Testis (tissue), 3 donors: ENCODE measurements around the gene ALPG. TPM values are rescaled to one million over a fixed set of nuclear protein-coding genes. Genes with fewer than 3 reads are reported as not detected.

Experiments
- DNase-seq: peaks from one replicate; pipeline ENCODE4 v3.0.0-alpha.2; 2019
- H3K27ac ChIP-seq, 2 donors: fragments of 200-600 bp; sonication (generic); one replicate each; pipeline ENCODE4 v1.5.1; 2019
- H3K27me3 ChIP-seq: fragments of 200-600 bp; sonication (generic); one replicate; pipeline ENCODE4 v1.5.1; 2019
- H3K36me3 ChIP-seq: fragments of 200-600 bp; sonication (generic); one replicate; pipeline ENCODE4 v1.5.1; 2017; ENCODE audit warnings: low read depth; ENCODE audit errors: missing control alignments
- H3K4me1 ChIP-seq: fragments of 200-600 bp; sonication (generic); one replicate; pipeline ENCODE4 v1.5.1; 2019
- H3K4me3 ChIP-seq, 2 donors: fragments of 200-600 bp; sonication (generic); one replicate each; pipeline ENCODE4 v1.5.1; 2017 to 2019
- H3K9me3 ChIP-seq: fragments of 200-600 bp; sonication (generic); one replicate; pipeline ENCODE4 v1.5.1; 2017
- CTCF ChIP-seq, 3 experiments: fragments of 450-650 bp in 2 of 3; fragments of 200-600 bp in 1 of 3; sonication (generic) in 1 of 3; IDR thresholded peaks; one replicate each; pipeline ENCODE4 v1.5.1; 2016 to 2019; ENCODE audit warnings: antibody characterized with exemption in 3 of 3, mild to moderate bottlenecking in 2 of 3, moderate library complexity in 1 of 3
- POLR2A ChIP-seq: fragments of 450-650 bp; IDR thresholded peaks from one replicate; pipeline ENCODE4 v1.6.1; 2017; ENCODE audit warnings: antibody characterized with exemption, mild to moderate bottlenecking, moderate library complexity
- WGBS, 2 donors: methylation state at CpG; one replicate each; pipeline ENCODE4 v1.1.5; 2018; 5-methylcytosine and 5-hydroxymethylcytosine counted together
- intact Hi-C: fragments of 100-400 bp; cut with DNase I; formaldehyde crosslinking; loops from one replicate; pipeline ENCODE4 v1.15.1; 2023; ENCODE audit warnings: low total_unique reads
- polyA plus RNA-seq: library from polyadenylated mRNA; stranded (reverse); fragments of 350-450 nt; fragmentation: Illumina TruSeq; extraction: RNeasy Lipid Tissue Mini Kit (QIAGEN cat#74804); gene quantifications from one replicate; pipeline ENCODE4 v1.2.3, GENCODE V29; 2014; ENCODE audit warnings: low read depth, low replicate concordance; ENCODE audit not compliant: insufficient read depth
- total RNA-seq, 2 donors: library from RNA; depleted of rRNA; stranded (reverse); fragments of >200 nt; gene quantifications; one replicate each; pipeline ENCODE4 v1.2.3, GENCODE V29; 2016

Gene ALPG
- total and polyA plus RNA-seq, 3 donors from 2014 or later: 0.44 to 1.0 (median 0.93) TPM

- H3K9me3 ChIP-seq: no peaks in the 10 kb centered on the region
- H3K36me3 ChIP-seq: no peaks in the 10 kb centered on the region
- no peaks in the 10 kb centered on the region for H3K4me1 ChIP-seq
- H3K27ac ChIP-seq: no peak within 1 kb of the TSS
- no peak within 1 kb of the TSS for H3K4me3 ChIP-seq
- TF ChIP-seq CTCF (IDR thresholded peaks at IDR 0.05) (no peak), POLR2A (no peak)
- DNase-seq: no peak
- H3K27me3 ChIP-seq: no peaks in the 10 kb centered on the region
- WGBS, 2 donors: 87 to 90% methylated on average over 7 to 11 of the region's 14 CpGs
- intact Hi-C loops: no loop called here
Observed at GRCh38 chr2:232455426-232456255, 49.0 kb downstream of the ALPG start, which contains the start of gene ALPI. TSS of gene ALPI (plus strand) at chr2:232456153. CDS start at chr2:232456200, 47 bp downstream.

- intact Hi-C loops: no loop called here
- no peaks in the 10 kb centered on the region for H3K36me3 ChIP-seq
- no peak overlapping the region for H3K27ac ChIP-seq
- H3K4me3 ChIP-seq: no peak overlapping the region
- TF ChIP-seq POLR2A (no peak), CTCF (IDR thresholded peaks at IDR 0.05) (no peak)
- WGBS, 2 donors: 87 to 93% methylated on average over 17 to 27 of the region's 27 CpGs
- H3K4me1 ChIP-seq: no peaks in the 10 kb centered on the region
- H3K27me3 ChIP-seq: no peaks in the 10 kb centered on the region
- no peak for DNase-seq
- H3K9me3 ChIP-seq: no peaks in the 10 kb centered on the region
Observed at GRCh38 chr2:232456296-232457120, 49.9 kb downstream of the ALPG start.

- no peak overlapping the region for H3K4me3 ChIP-seq
- WGBS, 2 donors: 80 to 93% methylated on average over 4 to 21 of the region's 21 CpGs
- TF ChIP-seq CTCF (IDR thresholded peaks at IDR 0.05) (no peak), POLR2A (no peak)
- H3K36me3 ChIP-seq: no peaks in the 10 kb centered on the region
- intact Hi-C loops: no loop called here
- DNase-seq: no peak
- H3K27me3 ChIP-seq: no peaks in the 10 kb centered on the region
- no peak overlapping the region for H3K27ac ChIP-seq
- no peaks in the 10 kb centered on the region for H3K9me3 ChIP-seq
- no peaks in the 10 kb centered on the region for H3K4me1 ChIP-seq
Observed at GRCh38 chr2:232457121-232458011, 50.7 kb downstream of the ALPG start.

GRCh38 chr2:232458051-232458660, 51.5 kb downstream of the ALPG start:
- Histone ChIP-seq H3K27ac (no peak overlapping the region), H3K27me3 (no peaks in the 10 kb centered on the region), H3K36me3 (no peaks in the 10 kb centered on the region), H3K4me3 (no peak overlapping the region), H3K9me3 (no peaks in the 10 kb centered on the region), H3K4me1 (no peaks in the 10 kb centered on the region)
- WGBS, 2 donors: 67 to 89% methylated on average over 3 to 25 of the region's 25 CpGs
- no peak for TF ChIP-seq CTCF (IDR thresholded peaks at IDR 0.05)
- TF ChIP-seq POLR2A: no peak
- intact Hi-C loops: no loop called here
- no peak for DNase-seq
